Upper lobe of left lung (tissue), 6 donors: ENCODE results near the gene NEURL1. TPM values are rescaled to one million over a fixed set of nuclear protein-coding genes. Genes with fewer than 3 reads are reported as not detected.

Source experiments
- ATAC-seq, 2 donors: fragments of 200-7000 bp; cut with Tn5 transposase; one replicate each; pipeline ENCODE4 v1.9.1; 2022; ENCODE audit warnings: mild to moderate bottlenecking in 2 of 2, moderate library complexity in 2 of 2; ENCODE audit not compliant: low FRiP score in 2 of 2
- DNase-seq, 2 donors: peaks; one replicate each; pipeline ENCODE4 v3.0.0-alpha.2; 2019 to 2020
- H3K27ac ChIP-seq, 4 donors: fragments of 200-600 bp; sonication (generic); one replicate each; pipeline ENCODE4 v1.5.1; 2016 to 2019
- H3K27me3 ChIP-seq, 4 donors: fragments of 200-600 bp; sonication (generic); one replicate each; pipeline ENCODE4 v1.5.1; 2017 to 2019
- H3K36me3 ChIP-seq, 4 donors: fragments of 200-600 bp; sonication (generic); one replicate each; pipeline ENCODE4 v1.5.1; 2016 to 2019
- H3K4me1 ChIP-seq, 4 donors: fragments of 200-600 bp; sonication (generic); one replicate each; pipeline ENCODE4 v1.5.1; 2018 to 2019
- H3K4me3 ChIP-seq, 4 donors: fragments of 200-600 bp; sonication (generic); one replicate each; pipeline ENCODE4 v1.5.1; 2017 to 2019; ENCODE audit warnings: mild to moderate bottlenecking in 2 of 4, moderate library complexity in 1 of 4
- H3K9me3 ChIP-seq, 4 donors: fragments of 200-600 bp; sonication (generic); one replicate each; pipeline ENCODE4 v1.5.1; 2018 to 2019
- CTCF ChIP-seq, 6 experiments: fragments of 450-650 bp in 4 of 6; fragments of 200-600 bp in 2 of 6; sonication (generic) in 2 of 6; IDR thresholded peaks; one replicate each; pipeline ENCODE4 v1.5.1; 2016 to 2019; ENCODE audit warnings: antibody characterized with exemption in 6 of 6
- EP300 ChIP-seq, 4 donors: sonication (generic); formaldehyde crosslinking; IDR thresholded peaks; one replicate each; pipeline ENCODE4 v1.5.1; 2017; ENCODE audit warnings: antibody characterized with exemption in 4 of 4, control low read depth in 2 of 4
- POLR2A ChIP-seq, 4 donors: fragments of 450-650 bp; IDR thresholded peaks; one replicate each; pipeline ENCODE4 v1.5.1; 2016 to 2017; ENCODE audit warnings: antibody characterized with exemption in 4 of 4, mild to moderate bottlenecking in 2 of 4
- POLR2AphosphoS5 ChIP-seq, 2 donors: sonication (generic); formaldehyde crosslinking; IDR thresholded peaks; one replicate each; pipeline ENCODE4 v1.5.1; 2017; ENCODE audit warnings: antibody characterized with exemption in 2 of 2
- WGBS, 2 donors: methylation state at CpG; one replicate each; pipeline ENCODE4 v1.1.5; 2017 to 2018; 5-methylcytosine and 5-hydroxymethylcytosine counted together
- total RNA-seq, 6 donors: library from RNA; depleted of rRNA in 4 of 6; stranded (reverse); fragments of >200 nt in 4 of 6; gene quantifications; one replicate each; pipeline versions ENCODE4 v1.1.0 to v1.2.1, GENCODE V29; 2016 to 2021
- donor health status: DM: no; HTN: no; CAD: no; lungs with moderate emphysema.
- donor health status: DM: no; HTN: yes; CAD: no; lungs with severe emphysema.

NEURL1 gene
- total RNA-seq, 6 donors from 2014 or later, result 0.22 to 1.1 (median 0.80) TPM; not detected in 1

GRCh38 chr10:103469201-103469600 lies 24.3 kb upstream of the NEURL1 start:
- Histone ChIP-seq H3K27me3 (no peaks in the 10 kb centered on the region), H3K27ac (no peak overlapping the region), H3K4me1 (peaks cover 0 to 19% (median 10%) of the 10 kb centered on the region in 4 donors), H3K36me3 (no peaks in the 10 kb centered on the region), H3K9me3 (no peaks in the 10 kb centered on the region), H3K4me3 (no peak overlapping the region)
- WGBS, 2 donors, result 49 to 57% methylated on average over 5 of the region's 5 CpGs
- no peak for ATAC-seq
- no peak for DNase-seq
- TF ChIP-seq POLR2AphosphoS5 (IDR thresholded peaks at IDR 0.05) (no peak), CTCF (IDR thresholded peaks at IDR 0.05) (no peak), EP300 (IDR thresholded peaks at IDR 0.05) (no peak), POLR2A (IDR thresholded peaks at IDR 0.05) (no peak)

- WGBS, 2 donors, result 54 to 70% methylated on average over 10 to 14 of the region's 14 CpGs
- Histone ChIP-seq H3K9me3 (no peaks in the 10 kb centered on the region), H3K4me3 (no peak overlapping the region), H3K27ac (peak overlapping the region; percentile 56 to 77 (median 60)), H3K4me1 (peaks cover 0 to 19% (median 10%) of the 10 kb centered on the region in 4 donors), H3K36me3 (no peaks in the 10 kb centered on the region), H3K27me3 (no peaks in the 10 kb centered on the region)
- TF ChIP-seq EP300 (IDR thresholded peaks at IDR 0.05) (no peak), POLR2A (IDR thresholded peaks at IDR 0.05) (peak in 1 of 4 donors; percentile 20)
- ATAC-seq (peak; percentile 76 to 90), DNase-seq (peak in 1 of 2 donors; percentile 65)
Observed at GRCh38 chr10:103470761-103471653, 22.5 kb upstream of the NEURL1 start.

- 80 to 81% methylated on average over 2 of the region's 2 CpGs for WGBS, 2 donors
- DNase-seq, result no peak
- H3K4me3 ChIP-seq, result no peak overlapping the region
- no peaks in the 10 kb centered on the region for H3K36me3 ChIP-seq
- peak overlapping the region; percentile 56 to 77 (median 60) for H3K27ac ChIP-seq
- H3K4me1 ChIP-seq, result peaks cover 0 to 19% (median 10%) of the 10 kb centered on the region in 4 donors
- no peaks in the 10 kb centered on the region for H3K9me3 ChIP-seq
- H3K27me3 ChIP-seq, result no peaks in the 10 kb centered on the region
- no peak for ATAC-seq
- TF ChIP-seq POLR2AphosphoS5 (IDR thresholded peaks at IDR 0.05) (no peak), EP300 (IDR thresholded peaks at IDR 0.05) (no peak), POLR2A (IDR thresholded peaks at IDR 0.05) (no peak), CTCF (IDR thresholded peaks at IDR 0.05) (no peak)
Observed at GRCh38 chr10:103472005-103472404, 21.5 kb upstream of the NEURL1 start.

GRCh38 chr10:103473261-103473671 lies 20.2 kb upstream of the NEURL1 start:
- 71 to 85% methylated on average over 12 to 27 of the region's 32 CpGs for WGBS, 2 donors
- ATAC-seq (no peak), DNase-seq (peak in 1 of 2 donors; percentile 86)
- H3K9me3 ChIP-seq, result no peaks in the 10 kb centered on the region
- TF ChIP-seq CTCF (IDR thresholded peaks at IDR 0.05) (no peak), POLR2A (IDR thresholded peaks at IDR 0.05) (no peak), EP300 (IDR thresholded peaks at IDR 0.05) (no peak), POLR2AphosphoS5 (IDR thresholded peaks at IDR 0.05) (no peak)
- peaks cover 0 to 19% (median 10%) of the 10 kb centered on the region in 4 donors for H3K4me1 ChIP-seq
- no peaks in the 10 kb centered on the region for H3K36me3 ChIP-seq
- no peak overlapping the region for H3K27ac ChIP-seq
- no peak overlapping the region for H3K4me3 ChIP-seq
- H3K27me3 ChIP-seq, result no peaks in the 10 kb centered on the region

- H3K36me3 ChIP-seq, result no peaks in the 10 kb centered on the region
- H3K27ac ChIP-seq, result no peak overlapping the region
- DNase-seq (no peak), ATAC-seq (no peak)
- H3K4me3 ChIP-seq, result no peak overlapping the region
- H3K4me1 ChIP-seq, result peaks cover 0 to 19% (median 10%) of the 10 kb centered on the region in 4 donors
- H3K27me3 ChIP-seq, result no peaks in the 10 kb centered on the region
- no peaks in the 10 kb centered on the region for H3K9me3 ChIP-seq
- no peak for TF ChIP-seq POLR2A (IDR thresholded peaks at IDR 0.05)
- no peak for TF ChIP-seq CTCF (IDR thresholded peaks at IDR 0.05)
- no peak for TF ChIP-seq EP300 (IDR thresholded peaks at IDR 0.05)
- TF ChIP-seq POLR2AphosphoS5 (IDR thresholded peaks at IDR 0.05), result no peak
- WGBS, 2 donors, result 90 to 95% methylated on average over 3 of the region's 3 CpGs
Observed at GRCh38 chr10:103474077-103474476, 19.4 kb upstream of the NEURL1 start.
